Right lobe of liver (tissue), 4 donors: ENCODE measurements around the gene UQCC2.

Experiments
- CTCF ChIP-seq, 4 donors: fragments of 200-600 bp in 3 of 4; fragments of 450-650 bp in 1 of 4; IDR thresholded peaks; one replicate each; pipeline versions ENCODE4 v1.5.1 to v1.8.0; 2016 to 2022; ENCODE audit warnings: antibody characterized with exemption in 4 of 4, mild to moderate bottlenecking in 2 of 4
- POLR2A ChIP-seq: fragments of 450-650 bp; IDR thresholded peaks from one replicate; pipeline ENCODE4 v1.6.1; 2017; ENCODE audit warnings: antibody characterized with exemption, mild to moderate bottlenecking
- donor health status: DM: no; HTN: no; CAD: no.
- donor health status: DM: no; HTN: no; CAD: no.
- donor health status: DM: no; HTN: yes; CAD: no.

- TF ChIP-seq CTCF (IDR thresholded peaks at IDR 0.05) (no peak), POLR2A (no peak)
Observed at GRCh38 chr6:33667776-33668175, 43.7 kb downstream of the UQCC2 start.
